ENCODE results near the gene MPPED2. TPM values are rescaled to one million over a fixed set of nuclear protein-coding genes. Genes with fewer than 3 reads are reported as not detected.

MPPED2 gene
- total RNA-seq, 1 experiment from 2014 or later, result 4.7 TPM

DNA sequence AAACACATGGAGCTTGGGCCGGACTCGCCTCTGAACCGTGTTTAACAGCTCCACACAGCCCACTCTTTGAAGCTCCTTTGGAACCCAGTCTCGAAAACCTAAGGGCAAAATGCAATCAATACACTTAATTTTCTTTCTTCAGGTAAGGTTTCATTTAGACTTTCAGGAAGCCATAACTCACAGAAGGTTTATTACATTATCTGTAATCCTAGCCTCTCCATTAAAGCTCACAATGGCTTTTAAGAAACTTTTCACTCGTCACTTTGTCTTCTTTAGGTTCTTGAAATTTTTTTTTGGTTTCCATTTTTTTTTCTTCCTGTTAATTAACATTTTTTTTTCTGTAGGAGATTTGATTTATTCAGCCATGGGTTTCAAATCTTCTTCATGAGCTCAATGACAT, 171.9 kb downstream of the MPPED2 start:
- Histone ChIP-seq H3K4me2 (ENCODE audit: insufficient read depth, insufficient read length, low read length) (no peak overlapping the region), H2BK120ac (ENCODE audit: low read depth, low read length, poor library complexity, severe bottlenecking) (no peak overlapping the region), H3K23me2 (ENCODE audit: insufficient read length, low read depth, low read length, poor library complexity, severe bottlenecking) (no peaks in the 10 kb centered on the region), H3K79me2 (ENCODE audit: insufficient read depth, low read length) (no peaks in the 10 kb centered on the region), H2BK5ac (ENCODE audit: insufficient read length, low read length) (no peak overlapping the region), H3K79me1 (ENCODE audit: insufficient read depth, low read depth, low read length, poor library complexity, severe bottlenecking) (no peaks in the 10 kb centered on the region), H3K27me3 (ENCODE audit: insufficient read depth, low read length) (no peaks in the 10 kb centered on the region), H3K23ac (ENCODE audit: insufficient read length, low read depth, low read length) (no peak overlapping the region), H2AK5ac (ENCODE audit: insufficient read length, low read length) (no peak overlapping the region), H2BK15ac (ENCODE audit: low read depth, low read length) (no peak overlapping the region), H3K27ac (ENCODE audit: insufficient read length, low read depth, low read length) (no peak overlapping the region), H3K4me1 (ENCODE audit: insufficient read depth, low read length) (no peaks in the 10 kb centered on the region), H2AFZ (ENCODE audit: low read length) (no peak overlapping the region), H3K9ac (ENCODE audit: extremely low read depth, insufficient read length, low read length) (no peak overlapping the region), H3K56ac (ENCODE audit: insufficient read length, low read depth, low read length) (no peak overlapping the region), H4K91ac (ENCODE audit: insufficient read length, low read depth, low read length) (no peak overlapping the region), H2BK20ac (ENCODE audit: low read depth, low read length, poor library complexity, severe bottlenecking) (no peak overlapping the region), H2BK12ac (ENCODE audit: insufficient read length, low read depth, low read length) (no peak overlapping the region), H3K4ac (ENCODE audit: low read depth, low read length) (no peak overlapping the region), H3K9me3 (ENCODE audit: control insufficient read depth, low read depth, low read length) (no peaks in the 10 kb centered on the region), H4K20me1 (ENCODE audit: control insufficient read depth, insufficient read depth, insufficient read length) (no peaks in the 10 kb centered on the region), H3K14ac (ENCODE audit: insufficient read depth, low read length) (no peak overlapping the region), H3K18ac (ENCODE audit: insufficient read length, low read depth, low read length) (no peak overlapping the region), H4K8ac (replicated peaks; ENCODE audit: insufficient read length, low read depth, low read length) (no peak overlapping the region), H3T11ph (ENCODE audit: low read length) (no peak overlapping the region), H4K5ac (ENCODE audit: insufficient read length, low read depth, low read length) (no peak overlapping the region)
- Mint-ChIP-seq H3K4me1 (peaks cover 6% of the 10 kb centered on the region in 2 experiments), H3K27ac (no peak overlapping the region; a peak in 1 of 7 replicates), H3K4me3 (no peak overlapping the region), H3K36me3 (ENCODE audit: insufficient read depth in 1 of 3, low read depth in 3 of 3) (no peaks in the 10 kb centered on the region; a peak in 2 of 7 replicates), H3K9me3 (no peaks in the 10 kb centered on the region), H3K27me3 (ENCODE audit: low read depth) (peaks cover 21% of the 10 kb centered on the region)
- no peak for TF ChIP-seq CTCF (conservative IDR thresholded peaks at IDR 0.05)
- WGBS (ENCODE audit: extremely low coverage, insufficient read length, low lambda C conversion rate), result no CpG with 5 or more reads among the region's 5 CpGs
- no peak for DNase-seq

All from H9 (cell line).